SW480 (cell line): ENCODE results near the gene MPC1.
"Not testable (repeated sequence)": the region's sequence is repeated elsewhere in the genome, so short reads cannot be mapped to it uniquely, and the experiment has no call there.

Experiments
- DNase-seq: peaks from one replicate; pipeline ENCODE4 v3.0.0-alpha.2; 2016; ENCODE audit warnings: low spot score

Gene MPC1

GRCh38 chr6:166406197-166406596, 23.5 kb upstream of the MPC1 start:
- no peak for DNase-seq

GRCh38 chr6:166405386-166405785, 22.6 kb upstream of the MPC1 start:
- DNase-seq = no peak

- no peak for DNase-seq
Measured at GRCh38 chr6:166402582-166403277, 20.0 kb upstream of the MPC1 start.

- peak; percentile 61 for DNase-seq
Measured at GRCh38 chr6:166400649-166401250, 18.0 kb upstream of the MPC1 start.

- DNase-seq = no peak
Measured at GRCh38 chr6:166400181-166400580, 17.4 kb upstream of the MPC1 start.

- no peak for DNase-seq
Measured at GRCh38 chr6:166398348-166398747, 15.6 kb upstream of the MPC1 start.

GRCh38 chr6:166397849-166398248, 15.1 kb upstream of the MPC1 start:
- no peak for DNase-seq

GRCh38 chr6:166395778-166396177, 13.0 kb upstream of the MPC1 start:
- no peak for DNase-seq

GRCh38 chr6:166395351-166395750, 12.6 kb upstream of the MPC1 start:
- DNase-seq = no peak

- DNase-seq = no peak
Measured at GRCh38 chr6:166394036-166394892, 11.5 kb upstream of the MPC1 start.

GRCh38 chr6:166393535-166393823, 10.7 kb upstream of the MPC1 start:
- no peak for DNase-seq

- not testable (repeated sequence) for DNase-seq
Measured at GRCh38 chr6:166392755-166393534, 10.2 kb upstream of the MPC1 start.

- no peak for DNase-seq
Measured at GRCh38 chr6:166389119-166389518, 6.4 kb upstream of the MPC1 start.

GRCh38 chr6:166388290-166389004, 5.7 kb upstream of the MPC1 start:
- no peak for DNase-seq

GRCh38 chr6:166387642-166388289, 5.0 kb upstream of the MPC1 start:
- DNase-seq = no peak

GRCh38 chr6:166387098-166387497, 4.4 kb upstream of the MPC1 start:
- DNase-seq = not testable (repeated sequence)

- DNase-seq = no peak
Measured at GRCh38 chr6:166386111-166386510, 3.4 kb upstream of the MPC1 start.

- not testable (repeated sequence) for DNase-seq
Measured at GRCh38 chr6:166383802-166384363, 1.1 kb upstream of the MPC1 start.

- DNase-seq = no peak
Measured at GRCh38 chr6:166382500-166382932, 224 bp downstream of the MPC1 start.

GRCh38 chr6:166381733-166382499, 824 bp downstream of the MPC1 start:
- DNase-seq = peak; percentile 74
